Glomerular visceral epithelial cell (primary cell): ENCODE data around the gene CCL27.

ENCODE experiments used
- DNase-seq: peaks from one replicate; pipeline ENCODE4 v3.0.0-alpha.2; 2016; ENCODE audit errors: extremely low spot score

The CCL27 gene

GRCh38 chr9:34627716-34628655, 34.5 kb downstream of the CCL27 start:
- no peak for DNase-seq

- DNase-seq: no peak
These were observed 37.3 kb downstream of the CCL27 start for GRCh38 chr9:34625186-34625486.

GRCh38 chr9:34624475-34625185, 37.8 kb downstream of the CCL27 start:
- no peak for DNase-seq

- DNase-seq: no peak
These were observed 38.9 kb downstream of the CCL27 start for GRCh38 chr9:34623374-34624235.

- DNase-seq: peak; percentile 91
These were observed 42.1 kb downstream of the CCL27 start, which contains the start of gene DCTN3 for GRCh38 chr9:34620061-34620994. Gene DCTN3 (minus strand): TSS chr9:34620495. CDS start chr9:34620464, 31 bp downstream.

GRCh38 chr9:34615132-34615531, 47.3 kb downstream of the CCL27 start:
- no peak for DNase-seq

- peak; percentile 73 for DNase-seq
These were observed 49.6 kb downstream of the CCL27 start for GRCh38 chr9:34612788-34613390.
